GM12878 (cell line): ENCODE results near the gene KCNA4. TPM values are rescaled to one million over a fixed set of nuclear protein-coding genes. Genes with fewer than 3 reads are reported as not detected.

Experiments
- BCL3 ChIP-seq: IDR thresholded peaks from 2 replicates; pipeline ENCODE4 v1.6.1; 2011; ENCODE audit warnings: borderline replicate concordance, low read depth, mild to moderate bottlenecking, moderate library complexity, low read length; ENCODE audit not compliant: insufficient read depth, poor library complexity, severe bottlenecking
- CBFB ChIP-seq: IDR thresholded peaks from 2 replicates; pipeline ENCODE4 v1.6.1; 2016; ENCODE audit warnings: antibody characterized with exemption, low read depth
- CTCF ChIP-seq, 3 experiments: IDR thresholded peaks in 2 of 3; conservative IDR thresholded peaks in 1 of 3; 2 replicates each; pipeline ENCODE4 v1.5.1; 2011; ENCODE audit warnings: low read depth in 3 of 3, low read length in 3 of 3, mild to moderate bottlenecking in 3 of 3, control low read depth in 2 of 3, moderate library complexity in 2 of 3, inconsistent platforms in 1 of 3, mixed read lengths in 1 of 3; ENCODE audit not compliant: control insufficient read depth in 2 of 3, insufficient read depth in 1 of 3; ENCODE audit errors: extremely low read depth in 1 of 3
- IRF3 ChIP-seq: fragments of 450-650 bp; IDR thresholded peaks from 2 replicates; pipeline ENCODE4 v1.6.1; 2014; ENCODE audit warnings: mild to moderate bottlenecking
- KDM1A ChIP-seq: fragments of 200-600 bp; sonication (generic); IDR thresholded peaks from 2 replicates; pipeline ENCODE4 v1.6.1; 2016; ENCODE audit warnings: borderline replicate concordance
- LARP7 ChIP-seq: fragments of 450-650 bp; IDR thresholded peaks from 2 replicates; pipeline ENCODE4 v1.6.1; 2017; ENCODE audit warnings: mild to moderate bottlenecking
- MTA2 ChIP-seq: fragments of 450-650 bp; IDR thresholded peaks from 2 replicates; pipeline ENCODE4 v1.6.1; 2016; ENCODE audit warnings: low read depth, mild to moderate bottlenecking, moderate library complexity
- MYC ChIP-seq: IDR thresholded peaks from 2 replicates; pipeline ENCODE4 v1.6.1; 2011; ENCODE audit warnings: mild to moderate bottlenecking, low read length, moderate library complexity, inconsistent platforms; ENCODE audit not compliant: insufficient read depth, insufficient replicate concordance, insufficient read length, severe bottlenecking
- NFYA ChIP-seq: IDR thresholded peaks from 2 replicates; pipeline ENCODE4 v1.6.1; 2011; ENCODE audit warnings: low read depth, mild to moderate bottlenecking, low read length, improper control_type of control experiment, borderline replicate concordance
- PAX5 ChIP-seq: IDR thresholded peaks from 2 replicates; pipeline ENCODE4 v1.6.1; 2011; ENCODE audit warnings: low read depth, low read length, borderline replicate concordance
- PKNOX1 ChIP-seq: fragments of 450-650 bp; IDR thresholded peaks from 2 replicates; pipeline ENCODE4 v1.6.1; 2016; ENCODE audit warnings: mild to moderate bottlenecking
- POLR2AphosphoS2 ChIP-seq: IDR thresholded peaks from 2 replicates; pipeline ENCODE4 v1.6.1; 2011; ENCODE audit warnings: low read depth, mild to moderate bottlenecking, low read length, improper control_type of control experiment, moderate library complexity
- RBBP5 ChIP-seq: fragments of 200-600 bp; sonication (generic); conservative IDR thresholded peaks from 2 replicates; pipeline ENCODE4 v1.6.1; 2016
- USF1 ChIP-seq: IDR thresholded peaks from 2 replicates; pipeline ENCODE4 v1.6.1; 2011; ENCODE audit warnings: borderline replicate concordance, low read depth, mild to moderate bottlenecking, moderate library complexity, mixed read lengths, low read length; ENCODE audit not compliant: insufficient read depth; ENCODE audit errors: extremely low read length
- polyA plus RNA-seq, 11 experiments: library from polyadenylated mRNA; depleted of rRNA in 4 of 11; unstranded in 6 of 11; stranded (reverse) in 5 of 11; fragments of >200 nt; fragmentation: Nextera tagmentation in 4 of 11; fragmentation: Illumina TruSeq in 1 of 11; extraction: Ambion mirVana in 4 of 11; extraction: Trizol in 1 of 11; gene quantifications; 1 replicate in 1 of 11; 2 replicates in 10 of 11; pipeline versions ENCODE4 v1.2.1 to v1.2.3, GENCODE V29; 2011 to 2016; ENCODE audit warnings: inconsistent platforms in 2 of 11, missing spikeins in 2 of 11, low read depth in 1 of 11
- total RNA-seq, 4 experiments: library from RNA; depleted of rRNA in 3 of 4; stranded (reverse); fragments of >200 nt in 3 of 4; fragmentation: Illumina TruSeq in 1 of 4; extraction: Trizol in 1 of 4; gene quantifications; 2 replicates each; pipeline versions ENCODE4 v1.2.1 to v1.2.3, GENCODE V29; 2013 to 2021

The KCNA4 gene
- total and polyA plus RNA-seq, 10 of the 15 experiments (the other 5 are each of a cell fraction or from before 2014, with no cell fraction given), result not detected

GRCh38 chr11:29984544-29984943 is 32.3 kb downstream of the KCNA4 start (continued):
- no peak for TF ChIP-seq BCL3
- TF ChIP-seq USF1, result no peak
- no peak for TF ChIP-seq KDM1A
- TF ChIP-seq PKNOX1, result no peak
- no peak for TF ChIP-seq CTCF (IDR thresholded peaks at IDR 0.05 in 2 of 3, conservative IDR thresholded peaks at IDR 0.05 in 1 of 3; ENCODE audit: control insufficient read depth in 2 of 3, extremely low read depth in 1 of 3, insufficient read depth in 1 of 3, low read depth in 3 of 3, low read length in 3 of 3)
- TF ChIP-seq NFYA, result no peak
- no peak for TF ChIP-seq LARP7
- TF ChIP-seq RBBP5, result no peak
- no peak for TF ChIP-seq CBFB
- TF ChIP-seq POLR2AphosphoS2, result no peak
- no peak for TF ChIP-seq MYC
- TF ChIP-seq IRF3, result no peak
- TF ChIP-seq MTA2, result no peak
- TF ChIP-seq PAX5, result no peak
